ENCODE data around the gene POFUT1.

POFUT1 gene

GRCh38 chr20:32231245-32231644, 23.6 kb downstream of the POFUT1 start:
- no peak for DNase-seq (ENCODE audit: low read depth)
- no peak for TF ChIP-seq CTCF (IDR thresholded peaks at IDR 0.05; ENCODE audit: low read length, missing control alignments)
- H3K4me3 ChIP-seq (replicated peaks; ENCODE audit: low read depth, low read length), result no peak overlapping the region

GRCh38 chr20:32231847-32232246, 24.2 kb downstream of the POFUT1 start:
- TF ChIP-seq CTCF (IDR thresholded peaks at IDR 0.05; ENCODE audit: low read length, missing control alignments), result no peak
- H3K4me3 ChIP-seq (replicated peaks; ENCODE audit: low read depth, low read length), result no peak overlapping the region
- peak; percentile 21 for DNase-seq (ENCODE audit: low read depth)

- no peak for DNase-seq (ENCODE audit: low read depth)
- TF ChIP-seq CTCF (IDR thresholded peaks at IDR 0.05; ENCODE audit: low read length, missing control alignments), result no peak
- no peak overlapping the region for H3K4me3 ChIP-seq (replicated peaks; ENCODE audit: low read depth, low read length)
These were observed 24.7 kb downstream of the POFUT1 start for GRCh38 chr20:32232326-32232886.

GRCh38 chr20:32233286-32233685, 25.6 kb downstream of the POFUT1 start:
- DNase-seq (ENCODE audit: low read depth), result no peak
- TF ChIP-seq CTCF (IDR thresholded peaks at IDR 0.05; ENCODE audit: low read length, missing control alignments), result no peak
- H3K4me3 ChIP-seq (replicated peaks; ENCODE audit: low read depth, low read length), result no peak overlapping the region

GRCh38 chr20:32234135-32234808, 26.6 kb downstream of the POFUT1 start:
- DNase-seq (ENCODE audit: low read depth), result no peak
- H3K4me3 ChIP-seq (replicated peaks; ENCODE audit: low read depth, low read length), result no peak overlapping the region
- TF ChIP-seq CTCF (IDR thresholded peaks at IDR 0.05; ENCODE audit: low read length, missing control alignments), result no peak

GRCh38 chr20:32235331-32236047, 27.8 kb downstream of the POFUT1 start:
- no peak for TF ChIP-seq CTCF (IDR thresholded peaks at IDR 0.05; ENCODE audit: low read length, missing control alignments)
- no peak overlapping the region for H3K4me3 ChIP-seq (replicated peaks; ENCODE audit: low read depth, low read length)
- no peak for DNase-seq (ENCODE audit: low read depth)
